GM18498 (cell line): ENCODE measurements around the gene GCDH.
A peak's percentile ranks its signal among the peaks of the same experiment; 100 is the strongest.

Experiments
- ATAC-seq: cut with Tn5 transposase; IDR thresholded peaks from one replicate; pipeline ENCODE4 v1.9.1; 2021; ENCODE audit warnings: mild to moderate bottlenecking, moderate library complexity; ENCODE audit not compliant: unreplicated experiment

The GCDH gene

DNA sequence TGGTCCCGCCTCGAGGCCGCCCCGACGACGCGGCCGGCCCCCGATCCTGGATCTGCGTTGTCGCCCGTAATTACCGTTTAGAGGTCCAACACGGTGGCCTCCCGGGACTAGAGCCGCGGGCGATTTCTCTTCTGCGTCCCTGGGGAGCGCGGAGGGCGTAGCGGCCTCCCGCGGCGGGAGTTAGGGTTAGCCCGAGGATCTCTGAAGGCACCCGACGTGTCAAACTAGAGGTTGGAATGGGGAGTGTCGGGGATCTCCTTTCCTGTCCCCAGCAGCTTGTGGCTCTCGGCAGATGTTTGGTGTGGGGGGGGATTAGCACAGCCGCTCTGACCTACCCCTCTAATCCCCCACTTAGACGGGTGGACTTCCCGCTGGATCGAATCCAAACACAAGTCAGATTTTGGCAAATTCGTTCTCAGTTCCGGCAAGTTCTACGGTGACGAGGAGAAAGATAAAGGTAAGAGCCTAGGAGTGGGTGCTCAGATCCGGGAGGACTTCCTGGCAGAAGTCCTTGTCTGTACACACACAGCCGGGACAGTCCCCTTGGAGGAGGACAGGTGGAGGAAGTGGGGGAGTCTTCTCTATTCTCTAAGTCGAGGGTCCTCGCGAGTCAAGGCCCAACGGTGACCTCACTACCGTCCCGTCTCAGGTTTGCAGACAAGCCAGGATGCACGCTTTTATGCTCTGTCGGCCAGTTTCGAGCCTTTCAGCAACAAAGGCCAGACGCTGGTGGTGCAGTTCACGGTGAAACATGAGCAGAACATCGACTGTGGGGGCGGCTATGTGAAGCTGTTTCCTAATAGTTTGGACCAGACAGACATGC, 48.0 kb downstream of the GCDH start:
- ATAC-seq = peak; percentile 8

DNA sequence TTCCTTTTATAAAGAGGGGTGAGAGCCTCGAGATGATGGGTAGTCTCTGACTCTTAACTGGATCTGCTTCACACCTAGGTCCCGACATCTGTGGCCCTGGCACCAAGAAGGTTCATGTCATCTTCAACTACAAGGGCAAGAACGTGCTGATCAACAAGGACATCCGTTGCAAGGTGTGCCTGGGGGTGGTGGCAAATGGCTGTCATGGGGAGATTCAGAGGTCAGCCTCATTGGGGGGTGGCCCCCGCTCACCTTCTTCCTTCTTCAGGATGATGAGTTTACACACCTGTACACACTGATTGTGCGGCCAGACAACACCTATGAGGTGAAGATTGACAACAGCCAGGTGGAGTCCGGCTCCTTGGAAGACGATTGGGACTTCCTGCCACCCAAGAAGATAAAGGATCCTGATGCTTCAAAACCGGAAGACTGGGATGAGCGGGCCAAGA, 49.0 kb downstream of the GCDH start:
- no peak for ATAC-seq

DNA sequence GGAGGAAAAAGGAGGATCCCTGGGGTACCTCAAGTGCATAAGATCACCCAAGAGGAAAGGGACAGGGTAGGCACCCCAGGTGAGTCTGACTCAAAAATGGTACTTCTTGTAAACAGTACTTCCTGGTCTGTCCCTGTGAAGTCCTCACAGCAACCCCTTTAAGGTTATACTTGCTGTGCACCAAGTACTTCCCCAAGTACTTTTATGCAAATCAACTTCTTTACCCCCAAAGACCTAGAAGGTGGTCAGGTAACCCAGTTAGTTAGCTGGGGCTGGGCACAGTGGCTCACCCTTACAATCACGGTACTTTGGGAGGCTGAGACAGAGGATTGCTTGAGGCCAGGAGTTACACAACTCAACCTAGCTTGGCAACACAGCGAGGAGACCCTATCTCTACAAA, 49.9 kb downstream of the GCDH start:
- no peak for ATAC-seq

DNA sequence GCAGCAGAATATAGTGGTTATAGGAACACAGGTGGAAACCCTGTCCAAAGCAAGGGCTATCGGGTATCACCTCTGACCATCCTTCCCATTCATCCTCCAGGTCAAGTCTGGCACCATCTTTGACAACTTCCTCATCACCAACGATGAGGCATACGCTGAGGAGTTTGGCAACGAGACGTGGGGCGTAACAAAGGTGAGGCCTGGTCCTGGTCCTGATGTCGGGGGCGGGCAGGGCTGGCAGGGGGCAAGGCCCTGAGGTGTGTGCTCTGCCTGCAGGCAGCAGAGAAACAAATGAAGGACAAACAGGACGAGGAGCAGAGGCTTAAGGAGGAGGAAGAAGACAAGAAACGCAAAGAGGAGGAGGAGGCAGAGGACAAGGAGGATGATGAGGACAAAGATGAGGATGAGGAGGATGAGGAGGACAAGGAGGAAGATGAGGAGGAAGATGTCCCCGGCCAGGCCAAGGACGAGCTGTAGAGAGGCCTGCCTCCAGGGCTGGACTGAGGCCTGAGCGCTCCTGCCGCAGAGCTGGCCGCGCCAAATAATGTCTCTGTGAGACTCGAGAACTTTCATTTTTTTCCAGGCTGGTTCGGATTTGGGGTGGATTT, 52.6 kb downstream of the GCDH start:
- ATAC-seq = no peak

DNA sequence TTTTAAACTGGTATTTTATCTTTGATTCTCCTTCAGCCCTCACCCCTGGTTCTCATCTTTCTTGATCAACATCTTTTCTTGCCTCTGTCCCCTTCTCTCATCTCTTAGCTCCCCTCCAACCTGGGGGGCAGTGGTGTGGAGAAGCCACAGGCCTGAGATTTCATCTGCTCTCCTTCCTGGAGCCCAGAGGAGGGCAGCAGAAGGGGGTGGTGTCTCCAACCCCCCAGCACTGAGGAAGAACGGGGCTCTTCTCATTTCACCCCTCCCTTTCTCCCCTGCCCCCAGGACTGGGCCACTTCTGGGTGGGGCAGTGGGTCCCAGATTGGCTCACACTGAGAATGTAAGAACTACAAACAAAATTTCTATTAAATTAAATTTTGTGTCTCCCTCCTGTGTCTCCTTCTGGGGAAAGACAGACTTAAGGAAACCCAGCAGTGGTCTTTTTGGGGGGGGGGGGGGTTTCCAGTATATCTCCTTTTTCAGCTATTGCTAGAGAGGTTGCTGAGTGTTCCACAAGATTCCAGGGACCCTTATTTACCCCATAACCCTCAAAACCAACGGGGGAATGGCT, 53.2 kb downstream of the GCDH start:
- no peak for ATAC-seq

DNA sequence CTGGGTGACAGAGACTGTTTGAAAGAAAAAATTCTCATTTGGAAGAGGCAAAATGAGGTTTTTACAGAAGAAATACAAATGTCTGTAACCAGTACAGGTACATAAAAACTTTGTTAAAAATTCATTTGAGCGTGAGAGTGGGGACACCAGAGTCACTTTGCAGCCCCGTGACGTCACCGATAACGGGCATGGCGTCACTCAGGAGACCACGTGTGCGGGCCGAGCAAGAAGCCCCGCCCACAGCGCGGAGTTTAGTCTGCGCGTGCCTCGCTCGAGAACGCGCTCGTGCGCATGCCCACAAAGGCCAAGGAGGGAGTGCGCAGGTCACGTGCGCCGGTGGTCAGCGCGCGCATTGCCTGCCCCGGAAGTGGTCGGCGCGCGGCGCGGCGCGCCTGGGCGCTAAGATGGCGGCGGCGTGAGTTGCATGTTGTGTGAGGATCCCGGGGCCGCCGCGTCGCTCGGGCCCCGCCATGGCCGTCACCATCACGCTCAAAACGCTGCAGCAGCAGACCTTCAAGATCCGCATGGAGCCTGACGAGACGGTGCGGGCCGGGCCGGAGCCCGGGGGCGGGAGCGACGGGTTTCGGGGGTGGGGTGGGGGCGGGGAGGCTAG, 54.6 kb downstream of the GCDH start, which contains the start of gene RAD23A:
TSS of gene RAD23A (plus strand) at position 384 of the 613 bp plus-strand sequence. CDS start at position 471, 87 bp downstream.
- ATAC-seq = peak; percentile 76

DNA sequence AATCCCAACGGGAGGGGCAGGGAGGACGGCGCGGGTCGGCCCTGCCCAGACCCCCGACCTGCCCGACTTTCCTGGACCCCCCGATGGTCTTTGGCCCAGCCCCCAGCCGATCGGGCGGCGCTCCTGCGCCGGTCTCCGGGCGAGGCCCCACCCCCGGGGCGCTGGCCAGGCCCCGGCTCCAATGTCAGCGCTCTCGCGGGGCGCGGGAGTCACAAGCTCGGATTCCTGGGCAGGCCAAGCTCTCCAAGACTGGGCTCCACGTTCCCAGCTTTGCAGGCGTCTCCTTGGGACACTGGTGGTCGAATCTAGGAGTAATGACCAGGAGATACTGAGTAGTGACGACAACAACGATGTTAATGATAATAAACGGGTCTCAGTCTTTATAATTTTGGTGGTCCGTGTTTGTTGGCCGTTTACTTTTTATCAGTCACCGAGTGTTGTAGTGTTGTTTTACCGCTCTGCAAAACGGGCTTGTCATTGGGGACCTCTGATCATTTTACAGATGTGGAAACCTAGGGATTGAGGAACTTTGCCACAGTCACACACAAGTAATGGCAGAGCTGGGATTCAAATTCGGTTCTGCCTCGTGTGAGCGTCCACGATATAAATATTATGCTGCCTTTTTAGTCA, 55.2 kb downstream of the GCDH start:
- peak; percentile 29 for ATAC-seq

DNA sequence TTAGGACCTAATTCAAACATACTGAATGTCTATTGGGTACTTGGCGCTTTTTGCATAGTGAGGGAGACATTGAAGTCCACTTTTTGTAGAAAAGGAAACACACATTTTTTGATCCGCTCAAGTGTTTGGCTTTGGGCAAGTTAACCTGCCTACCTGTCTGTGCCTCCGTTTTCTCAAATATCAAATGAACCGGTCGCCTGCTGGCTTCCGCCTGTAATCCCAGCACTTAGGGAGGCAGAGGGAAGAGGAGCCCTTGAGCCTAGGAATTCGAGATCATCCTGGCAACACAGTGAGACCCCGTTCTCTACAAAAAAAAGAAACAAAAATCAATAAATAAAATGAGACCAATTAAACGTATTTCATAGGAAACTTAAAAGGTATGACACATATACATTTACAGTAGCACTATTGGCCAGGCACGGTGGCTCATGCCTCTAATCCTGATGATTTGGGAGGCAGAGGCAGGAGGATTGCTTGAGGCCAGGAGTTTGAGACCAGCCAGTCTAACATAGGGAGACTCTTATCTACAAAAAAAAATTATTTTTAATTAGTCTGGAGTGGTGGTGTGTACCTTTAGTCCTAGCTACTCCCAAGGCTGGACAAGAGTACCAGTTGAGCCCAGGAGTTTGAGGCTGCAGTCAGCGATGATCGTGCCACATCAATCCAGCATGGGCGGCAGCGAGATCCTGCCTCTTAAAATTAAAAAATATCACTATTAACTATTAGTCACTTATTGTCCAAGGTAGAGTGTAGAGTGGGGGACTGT, 56.0 kb downstream of the GCDH start:
- ATAC-seq = no peak

DNA sequence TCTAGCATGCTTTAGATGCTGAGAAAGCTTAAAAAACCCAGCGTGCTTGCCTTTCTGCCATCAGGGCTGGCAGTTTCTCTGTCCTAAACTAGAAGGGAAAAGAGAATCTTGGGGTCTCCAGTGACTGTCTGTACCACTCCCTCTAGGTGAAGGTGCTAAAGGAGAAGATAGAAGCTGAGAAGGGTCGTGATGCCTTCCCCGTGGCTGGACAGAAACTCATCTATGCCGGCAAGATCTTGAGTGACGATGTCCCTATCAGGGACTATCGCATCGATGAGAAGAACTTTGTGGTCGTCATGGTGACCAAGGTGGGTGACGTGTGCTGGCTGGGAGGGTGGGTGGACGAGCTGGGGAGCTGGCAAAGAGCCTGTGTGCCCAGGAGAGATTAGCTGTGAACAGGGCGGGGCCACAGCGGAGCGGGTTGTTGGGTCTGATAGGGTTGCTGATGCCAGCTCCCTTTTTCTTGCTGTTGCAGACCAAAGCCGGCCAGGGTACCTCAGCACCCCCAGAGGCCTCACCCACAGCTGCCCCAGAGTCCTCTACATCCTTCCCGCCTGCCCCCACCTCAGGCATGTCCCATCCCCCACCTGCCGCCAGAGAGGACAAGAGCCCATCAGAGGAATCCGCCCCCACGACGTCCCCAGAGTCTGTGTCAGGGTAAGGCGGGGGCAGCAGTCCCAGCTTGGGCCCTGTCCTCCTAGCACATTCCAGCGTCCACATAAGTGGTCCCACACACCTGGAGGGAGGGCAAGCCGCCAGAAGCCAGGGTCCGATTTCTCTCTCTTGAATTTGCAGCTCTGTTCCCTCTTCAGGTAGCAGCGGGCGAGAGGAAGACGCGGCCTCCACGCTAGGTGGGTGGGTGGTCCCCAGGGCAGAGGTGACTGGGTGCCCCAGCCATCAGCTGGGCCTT, 57.0 kb downstream of the GCDH start:
- ATAC-seq = no peak

DNA sequence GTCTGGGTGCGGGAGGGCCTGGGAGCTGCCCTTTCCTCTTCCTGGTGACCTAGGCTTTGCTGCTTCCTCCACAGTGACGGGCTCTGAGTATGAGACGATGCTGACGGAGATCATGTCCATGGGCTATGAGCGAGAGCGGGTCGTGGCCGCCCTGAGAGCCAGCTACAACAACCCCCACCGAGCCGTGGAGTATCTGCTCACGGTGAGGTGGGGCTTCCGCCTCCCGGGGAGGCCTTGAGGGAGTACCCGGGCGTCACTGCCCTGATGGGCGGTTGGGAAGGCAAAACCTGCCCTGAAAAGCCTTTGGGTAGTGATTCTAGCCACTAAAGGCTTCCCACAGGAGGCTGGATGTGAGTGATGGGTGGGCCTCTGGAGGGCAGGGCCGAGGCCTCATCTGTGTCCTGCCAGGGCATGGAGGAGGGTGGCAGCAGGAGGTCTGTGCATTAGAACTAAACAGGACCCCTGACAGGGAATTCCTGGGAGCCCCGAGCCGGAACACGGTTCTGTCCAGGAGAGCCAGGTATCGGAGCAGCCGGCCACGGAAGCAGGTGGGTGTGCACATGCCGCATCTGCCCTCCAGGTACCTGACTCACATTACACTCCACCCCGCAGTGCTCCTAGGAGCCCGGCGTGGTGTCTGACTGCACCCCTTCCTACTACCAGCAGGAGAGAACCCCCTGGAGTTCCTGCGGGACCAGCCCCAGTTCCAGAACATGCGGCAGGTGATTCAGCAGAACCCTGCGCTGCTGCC, 57.8 kb downstream of the GCDH start:
- ATAC-seq = no peak
